ENCODE results near the gene CCDC97.

The CCDC97 gene

GRCh38 chr19:41325640-41325946 lies 15.6 kb downstream of the CCDC97 start:
- Histone ChIP-seq H3K36me3 (peaks cover 49% of the 10 kb centered on the region), H3K27ac (peak overlapping the region; percentile 92), H3K27me3 (no peaks in the 10 kb centered on the region), H3K4me3 (ENCODE audit: low read depth in 1 of 2, low read length in 1 of 2) (peak overlapping the region; percentile 1 to 69), H3K9me3 (no peaks in the 10 kb centered on the region), H3K4me1 (ENCODE audit: control insufficient read depth in 1 of 2, insufficient read depth in 1 of 2, low read depth in 1 of 2, low read length in 1 of 2) (peaks cover 93 to 96% of the 10 kb centered on the region in 2 experiments)
- TF ChIP-seq CTCF (IDR thresholded peaks at IDR 0.05) = no peak

- peak overlapping the region; percentile 92 for H3K27ac ChIP-seq
- H3K27me3 ChIP-seq = no peaks in the 10 kb centered on the region
- no peak for TF ChIP-seq CTCF (IDR thresholded peaks at IDR 0.05)
- peaks cover 49% of the 10 kb centered on the region for H3K36me3 ChIP-seq
- peaks cover 95 to 100% of the 10 kb centered on the region in 2 experiments for H3K4me1 ChIP-seq (ENCODE audit: control insufficient read depth in 1 of 2, insufficient read depth in 1 of 2, low read depth in 1 of 2, low read length in 1 of 2)
- H3K9me3 ChIP-seq = no peaks in the 10 kb centered on the region
- peak overlapping the region; percentile 69 to 78 for H3K4me3 ChIP-seq (ENCODE audit: low read depth in 1 of 2, low read length in 1 of 2)
Observed at GRCh38 chr19:41325947-41326706, 16.2 kb downstream of the CCDC97 start.

- peak overlapping the region; percentile 69 to 78 for H3K4me3 ChIP-seq (ENCODE audit: low read depth in 1 of 2, low read length in 1 of 2)
Observed at GRCh38 chr19:41327076-41327575, 17.2 kb downstream of the CCDC97 start.

GRCh38 chr19:41327576-41328156 lies 17.7 kb downstream of the CCDC97 start:
- Histone ChIP-seq H3K27ac (peak overlapping the region; percentile 92), H3K4me3 (ENCODE audit: low read depth in 1 of 2, low read length in 1 of 2) (peak overlapping the region; percentile 69 to 78), H3K9me3 (no peaks in the 10 kb centered on the region), H3K27me3 (no peaks in the 10 kb centered on the region), H3K36me3 (peaks cover 50% of the 10 kb centered on the region), H3K4me1 (ENCODE audit: control insufficient read depth in 1 of 2, insufficient read depth in 1 of 2, low read depth in 1 of 2, low read length in 1 of 2) (peaks cover 89 to 91% of the 10 kb centered on the region in 2 experiments)
- TF ChIP-seq CTCF (IDR thresholded peaks at IDR 0.05) = peak; percentile 38

More at GRCh38 chr19:41327076-41327575, 17.2 kb downstream of the CCDC97 start:
- Histone ChIP-seq H3K9me3 (no peaks in the 10 kb centered on the region), H3K4me1 (ENCODE audit: control insufficient read depth in 1 of 2, insufficient read depth in 1 of 2, low read depth in 1 of 2, low read length in 1 of 2) (peaks cover 89 to 91% of the 10 kb centered on the region in 2 experiments), H3K36me3 (peaks cover 50% of the 10 kb centered on the region), H3K27me3 (no peaks in the 10 kb centered on the region), H3K27ac (peak overlapping the region; percentile 92)
- TF ChIP-seq CTCF (IDR thresholded peaks at IDR 0.05) = no peak

GRCh38 chr19:41328157-41328841 lies 18.3 kb downstream of the CCDC97 start:
- Histone ChIP-seq H3K9me3 (no peaks in the 10 kb centered on the region), H3K36me3 (peaks cover 52% of the 10 kb centered on the region), H3K27ac (peak overlapping the region; percentile 92), H3K27me3 (no peaks in the 10 kb centered on the region), H3K4me1 (ENCODE audit: control insufficient read depth in 1 of 2, insufficient read depth in 1 of 2, low read depth in 1 of 2, low read length in 1 of 2) (peaks cover 87 to 91% of the 10 kb centered on the region in 2 experiments), H3K4me3 (ENCODE audit: low read depth in 1 of 2, low read length in 1 of 2) (peak overlapping the region; percentile 69 to 78)
- no peak for TF ChIP-seq CTCF (IDR thresholded peaks at IDR 0.05)
